Immature natural killer cell (primary cell): ENCODE data around the gene PPM1F. TPM values are rescaled to one million over a fixed set of nuclear protein-coding genes. Genes with fewer than 3 reads are reported as not detected.

Experiments used
- DNase-seq, 3 donors: peaks; one replicate each; pipeline ENCODE4 v3.0.0; 2022; ENCODE audit warnings: mixed read lengths in 1 of 3
- H3K27ac Mint-ChIP-seq, 6 donors: one replicate each; pipeline ENCODE4 v1.8.0; 2020; ENCODE audit warnings: mixed read lengths in 6 of 6, mild to moderate bottlenecking in 5 of 6, inconsistent platforms in 4 of 6, moderate library complexity in 3 of 6
- H3K27me3 Mint-ChIP-seq, 3 donors: one replicate each; pipeline ENCODE4 v1.8.0; 2020 to 2021; ENCODE audit warnings: low read depth in 3 of 3, mild to moderate bottlenecking in 3 of 3, mixed read lengths in 3 of 3, moderate library complexity in 3 of 3, inconsistent platforms in 1 of 3
- H3K36me3 Mint-ChIP-seq, 3 donors: one replicate each; pipeline ENCODE4 v1.8.0; 2020; ENCODE audit warnings: mixed read lengths in 3 of 3, inconsistent platforms in 2 of 3, mild to moderate bottlenecking in 2 of 3
- H3K4me1 Mint-ChIP-seq, 2 donors: one replicate each; pipeline ENCODE4 v1.8.0; 2020; ENCODE audit warnings: inconsistent platforms in 2 of 2, mild to moderate bottlenecking in 2 of 2, mixed read lengths in 2 of 2, moderate library complexity in 1 of 2
- H3K4me3 Mint-ChIP-seq, 5 donors: one replicate each; pipeline ENCODE4 v1.8.0; 2020; ENCODE audit warnings: mild to moderate bottlenecking in 5 of 5, mixed read lengths in 5 of 5, inconsistent platforms in 3 of 5, moderate library complexity in 3 of 5
- H3K9me3 Mint-ChIP-seq, 6 donors: one replicate each; pipeline ENCODE4 v1.8.0; 2020; ENCODE audit warnings: mild to moderate bottlenecking in 6 of 6, mixed read lengths in 6 of 6, inconsistent platforms in 4 of 6, moderate library complexity in 3 of 6
- polyA plus RNA-seq, 3 donors: library from polyadenylated mRNA; unstranded; fragments of 300-500 nt; fragmentation: Illumina TruSeq; gene quantifications; one replicate each; pipeline ENCODE4 v1.2.3, GENCODE V29; 2021

Gene PPM1F
- polyA plus RNA-seq, 3 donors from 2014 or later: 5.5 to 13.6 (median 8.0) TPM

GRCh38 chr22:21970800-21971617 is 18.4 kb upstream of the PPM1F start:
- Mint-ChIP-seq H3K9me3 (no peaks in the 10 kb centered on the region), H3K27ac (no peak overlapping the region), H3K36me3 (peaks cover 12 to 33% (median 22%) of the 10 kb centered on the region in 3 donors), H3K27me3 (peaks cover 0 to 3% (median 1%) of the 10 kb centered on the region in 3 donors), H3K4me1 (peaks cover 2 to 7% of the 10 kb centered on the region in 2 donors), H3K4me3 (no peak overlapping the region)
- DNase-seq: no peak

- no peak for DNase-seq
- H3K9me3 Mint-ChIP-seq: no peaks in the 10 kb centered on the region
- H3K27me3 Mint-ChIP-seq: peaks cover 0 to 5% (median 1%) of the 10 kb centered on the region in 3 donors
- H3K36me3 Mint-ChIP-seq: peaks cover 12 to 32% (median 23%) of the 10 kb centered on the region in 3 donors
- H3K4me1 Mint-ChIP-seq: no peaks in the 10 kb centered on the region
- H3K27ac Mint-ChIP-seq: no peak overlapping the region
- no peak overlapping the region for H3K4me3 Mint-ChIP-seq
Observed at GRCh38 chr22:21970037-21970799, 17.6 kb upstream of the PPM1F start.

- no peak for DNase-seq
- Mint-ChIP-seq H3K9me3 (no peaks in the 10 kb centered on the region), H3K4me1 (no peaks in the 10 kb centered on the region), H3K27me3 (peaks cover 0 to 3% (median 1%) of the 10 kb centered on the region in 3 donors), H3K27ac (peak overlapping the region in 1 of 6 donors; percentile 72), H3K4me3 (no peak overlapping the region), H3K36me3 (peaks cover 12 to 33% (median 22%) of the 10 kb centered on the region in 3 donors)
Observed at GRCh38 chr22:21968452-21969129, 15.9 kb upstream of the PPM1F start.

- H3K27ac Mint-ChIP-seq: no peak overlapping the region
- no peak for DNase-seq
- peaks cover 12 to 38% (median 22%) of the 10 kb centered on the region in 3 donors for H3K36me3 Mint-ChIP-seq
- peaks cover 0 to 3% (median 1%) of the 10 kb centered on the region in 3 donors for H3K27me3 Mint-ChIP-seq
- no peak overlapping the region for H3K4me3 Mint-ChIP-seq
- no peaks in the 10 kb centered on the region for H3K9me3 Mint-ChIP-seq
- no peaks in the 10 kb centered on the region for H3K4me1 Mint-ChIP-seq
Observed at GRCh38 chr22:21967693-21968271, 15.1 kb upstream of the PPM1F start.

GRCh38 chr22:21966643-21967516 is 14.2 kb upstream of the PPM1F start:
- Mint-ChIP-seq H3K4me3 (no peak overlapping the region), H3K36me3 (peaks cover 9 to 40% (median 22%) of the 10 kb centered on the region in 3 donors), H3K27me3 (peaks cover 0 to 3% (median 3%) of the 10 kb centered on the region in 3 donors), H3K9me3 (no peaks in the 10 kb centered on the region), H3K4me1 (no peaks in the 10 kb centered on the region), H3K27ac (no peak overlapping the region)
- no peak for DNase-seq

GRCh38 chr22:21965762-21966288 is 13.2 kb upstream of the PPM1F start:
- H3K4me3 Mint-ChIP-seq: no peak overlapping the region
- H3K9me3 Mint-ChIP-seq: no peaks in the 10 kb centered on the region
- H3K27ac Mint-ChIP-seq: no peak overlapping the region

GRCh38 chr22:21964918-21965484 is 12.4 kb upstream of the PPM1F start:
- Mint-ChIP-seq H3K4me3 (no peak overlapping the region), H3K4me1 (no peaks in the 10 kb centered on the region), H3K27ac (no peak overlapping the region), H3K9me3 (no peaks in the 10 kb centered on the region), H3K27me3 (peaks cover 0 to 3% (median 3%) of the 10 kb centered on the region in 3 donors), H3K36me3 (peaks cover 5 to 36% (median 22%) of the 10 kb centered on the region in 3 donors)
- no peak for DNase-seq

More at GRCh38 chr22:21965762-21966288, 13.2 kb upstream of the PPM1F start:
- peaks cover 0 to 3% (median 3%) of the 10 kb centered on the region in 3 donors for H3K27me3 Mint-ChIP-seq
- H3K36me3 Mint-ChIP-seq: peaks cover 9 to 40% (median 22%) of the 10 kb centered on the region in 3 donors
- no peaks in the 10 kb centered on the region for H3K4me1 Mint-ChIP-seq
- DNase-seq: no peak

- no peak overlapping the region for H3K27ac Mint-ChIP-seq
Observed at GRCh38 chr22:21964234-21964633, 11.6 kb upstream of the PPM1F start.

GRCh38 chr22:21963790-21964211 is 11.2 kb upstream of the PPM1F start:
- peaks cover 0 to 7% (median 4%) of the 10 kb centered on the region in 3 donors for H3K27me3 Mint-ChIP-seq
- H3K9me3 Mint-ChIP-seq: no peaks in the 10 kb centered on the region
- H3K4me1 Mint-ChIP-seq: no peaks in the 10 kb centered on the region
- no peak overlapping the region for H3K4me3 Mint-ChIP-seq
- no peak for DNase-seq
- H3K27ac Mint-ChIP-seq: no peak overlapping the region
- H3K36me3 Mint-ChIP-seq: peaks cover 4 to 35% (median 20%) of the 10 kb centered on the region in 3 donors

More at GRCh38 chr22:21964234-21964633, 11.6 kb upstream of the PPM1F start:
- H3K4me3 Mint-ChIP-seq: no peak overlapping the region
- no peaks in the 10 kb centered on the region for H3K9me3 Mint-ChIP-seq
- no peak for DNase-seq
- peaks cover 5 to 36% (median 22%) of the 10 kb centered on the region in 3 donors for H3K36me3 Mint-ChIP-seq
- peaks cover 0 to 7% (median 3%) of the 10 kb centered on the region in 3 donors for H3K27me3 Mint-ChIP-seq
- no peaks in the 10 kb centered on the region for H3K4me1 Mint-ChIP-seq

GRCh38 chr22:21963286-21963685 is 10.6 kb upstream of the PPM1F start:
- no peak overlapping the region for H3K27ac Mint-ChIP-seq
- H3K27me3 Mint-ChIP-seq: peaks cover 0 to 7% (median 4%) of the 10 kb centered on the region in 3 donors
- H3K4me1 Mint-ChIP-seq: no peaks in the 10 kb centered on the region
- peaks cover 0 to 30% (median 15%) of the 10 kb centered on the region in 3 donors for H3K36me3 Mint-ChIP-seq
- no peak for DNase-seq
- no peak overlapping the region for H3K4me3 Mint-ChIP-seq
- H3K9me3 Mint-ChIP-seq: no peaks in the 10 kb centered on the region

GRCh38 chr22:21962655-21962949 is 10.0 kb upstream of the PPM1F start:
- Mint-ChIP-seq H3K27ac (no peak overlapping the region), H3K36me3 (peaks cover 0 to 29% (median 14%) of the 10 kb centered on the region in 3 donors), H3K27me3 (peaks cover 0 to 7% (median 3%) of the 10 kb centered on the region in 3 donors), H3K4me1 (no peaks in the 10 kb centered on the region), H3K4me3 (no peak overlapping the region), H3K9me3 (no peaks in the 10 kb centered on the region)
- DNase-seq: no peak
